Progenitor cell of endocrine pancreas (in vitro differentiated cells): Measurements from ENCODE around the gene VAMP4. TPM values are rescaled to one million over a fixed set of nuclear protein-coding genes. Genes with fewer than 3 reads are reported as not detected.

Experiments
- DNase-seq: peaks from one replicate; pipeline ENCODE4 v3.0.0; 2021; ENCODE audit warnings: low spot score; ENCODE audit not compliant: unreplicated experiment
- H3K27ac Mint-ChIP-seq: 2 replicates; pipeline ENCODE4 v1.8.0; 2021; ENCODE audit warnings: mild to moderate bottlenecking, moderate library complexity, mixed read lengths
- H3K27me3 Mint-ChIP-seq: 2 replicates; pipeline ENCODE4 v1.8.0; 2021; ENCODE audit warnings: mixed read lengths
- H3K36me3 Mint-ChIP-seq: 2 replicates; pipeline ENCODE4 v1.8.0; 2022; ENCODE audit warnings: mixed read lengths; ENCODE audit not compliant: insufficient read depth
- H3K4me1 Mint-ChIP-seq: 2 replicates; pipeline ENCODE4 v1.8.0; 2021; ENCODE audit warnings: low read depth, mixed read lengths
- H3K4me3 Mint-ChIP-seq: 2 replicates; pipeline ENCODE4 v1.8.0; 2021; ENCODE audit warnings: low read depth, mild to moderate bottlenecking, moderate library complexity, mixed read lengths
- H3K9me3 Mint-ChIP-seq: 2 replicates; pipeline ENCODE4 v1.8.0; 2021; ENCODE audit warnings: low read depth, mixed read lengths
- CTCF ChIP-seq: fragments of 200-600 bp; sonication (generic); IDR thresholded peaks from one replicate; pipeline ENCODE4 v1.5.0; 2021; ENCODE audit warnings: antibody characterized with exemption, mild to moderate bottlenecking; ENCODE audit not compliant: unreplicated experiment
- total RNA-seq: library from RNA; stranded (reverse); gene quantifications from 2 replicates; pipeline ENCODE4 v1.2.1, GENCODE V29; 2021

VAMP4 gene
- total RNA-seq, 1 donor from 2014 or later, result 8.9 TPM

- Mint-ChIP-seq H3K9me3 (no peaks in the 10 kb centered on the region), H3K36me3 (peaks cover 14% of the 10 kb centered on the region), H3K27me3 (no peaks in the 10 kb centered on the region), H3K4me1 (peaks cover 15% of the 10 kb centered on the region), H3K4me3 (no peak overlapping the region), H3K27ac (no peak overlapping the region)
- no peak for TF ChIP-seq CTCF
- no peak for DNase-seq
Observed at GRCh38 chr1:171785766-171786165, 43.9 kb upstream of the VAMP4 start.

GRCh38 chr1:171784784-171785183, 42.9 kb upstream of the VAMP4 start:
- Mint-ChIP-seq H3K27ac (no peak overlapping the region), H3K9me3 (no peaks in the 10 kb centered on the region), H3K36me3 (peaks cover 10% of the 10 kb centered on the region), H3K4me3 (no peak overlapping the region), H3K27me3 (no peaks in the 10 kb centered on the region), H3K4me1 (peaks cover 17% of the 10 kb centered on the region)
- no peak for TF ChIP-seq CTCF
- DNase-seq, result no peak

GRCh38 chr1:171783816-171784530, 42.1 kb upstream of the VAMP4 start:
- peaks cover 8% of the 10 kb centered on the region for H3K36me3 Mint-ChIP-seq
- no peaks in the 10 kb centered on the region for H3K27me3 Mint-ChIP-seq
- no peaks in the 10 kb centered on the region for H3K9me3 Mint-ChIP-seq
- peaks cover 17% of the 10 kb centered on the region for H3K4me1 Mint-ChIP-seq
- no peak for TF ChIP-seq CTCF
- H3K27ac Mint-ChIP-seq, result no peak overlapping the region
- DNase-seq, result no peak
- H3K4me3 Mint-ChIP-seq, result no peak overlapping the region

GRCh38 chr1:171781176-171781875, 39.5 kb upstream of the VAMP4 start, which contains the start of gene METTL13:
TSS of gene METTL13 (plus strand) at chr1:171781660. CDS start at chr1:171781968, 308 bp downstream.
- peaks cover 4% of the 10 kb centered on the region for H3K27me3 Mint-ChIP-seq
- peak within 1 kb of the TSS; percentile 96 for H3K4me3 Mint-ChIP-seq
- DNase-seq, result peak; percentile 96
- peak within 1 kb of the TSS; percentile 98 for H3K27ac Mint-ChIP-seq
- TF ChIP-seq CTCF, result no peak
- no peaks in the 10 kb centered on the region for H3K9me3 Mint-ChIP-seq
- peaks cover 2% of the 10 kb centered on the region for H3K36me3 Mint-ChIP-seq
- peaks cover 17% of the 10 kb centered on the region for H3K4me1 Mint-ChIP-seq

DNA sequence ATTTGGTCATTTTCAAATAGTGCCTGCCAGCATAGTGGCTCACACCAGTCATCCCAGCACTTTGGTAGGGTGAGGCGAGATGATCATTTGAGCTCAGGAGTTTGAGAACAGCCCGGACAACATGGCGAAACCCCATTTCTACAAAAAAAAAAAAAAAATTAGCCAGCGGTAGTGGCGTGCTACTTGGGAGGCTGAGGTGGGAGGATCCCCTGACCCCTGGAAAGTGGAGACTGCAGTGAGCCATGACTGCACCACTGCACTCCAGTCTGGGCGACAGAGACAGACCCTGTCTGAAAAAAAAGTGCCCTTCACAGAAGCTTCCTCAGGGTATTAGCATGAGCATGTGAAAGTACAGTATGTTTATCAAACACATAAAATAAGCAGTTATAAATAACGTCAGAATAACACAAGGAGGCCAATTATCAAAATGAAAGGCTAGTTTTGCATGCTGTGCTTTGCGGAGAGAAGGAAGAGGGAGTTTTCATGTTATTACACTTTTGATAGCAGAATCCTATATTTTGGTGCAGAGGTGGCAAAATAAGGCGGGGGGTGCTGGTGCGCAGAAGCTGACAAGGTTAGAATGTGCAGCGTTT, 38.8 kb upstream of the VAMP4 start:
- H3K4me3 Mint-ChIP-seq, result peak overlapping the region; percentile 96
- H3K27ac Mint-ChIP-seq, result peak overlapping the region; percentile 98
- no peak for DNase-seq
- H3K27me3 Mint-ChIP-seq, result peaks cover 8% of the 10 kb centered on the region
- peaks cover 2% of the 10 kb centered on the region for H3K36me3 Mint-ChIP-seq
- no peak for TF ChIP-seq CTCF
- H3K4me1 Mint-ChIP-seq, result peaks cover 17% of the 10 kb centered on the region
- H3K9me3 Mint-ChIP-seq, result no peaks in the 10 kb centered on the region
